LoVo (cell line): ENCODE measurements around the gene HS6ST2.
A peak's percentile ranks its signal among the peaks of the same experiment; 100 is the strongest.

ENCODE experiments used
- DNase-seq: peaks from one replicate; pipeline ENCODE4 v3.0.0-alpha.2; 2016; ENCODE audit warnings: low spot score

Gene HS6ST2

GRCh38 chrX:132612821-132613564 lies 345.4 kb downstream of the HS6ST2 start:
- DNase-seq: peak; percentile 7

GRCh38 chrX:132610536-132610935 lies 347.9 kb downstream of the HS6ST2 start:
- DNase-seq: no peak

GRCh38 chrX:132609362-132609848 lies 349.0 kb downstream of the HS6ST2 start:
- no peak for DNase-seq

- no peak for DNase-seq
These were observed 354.6 kb downstream of the HS6ST2 start for GRCh38 chrX:132603700-132604286.

- no peak for DNase-seq
These were observed 355.7 kb downstream of the HS6ST2 start for GRCh38 chrX:132602701-132603100.

- DNase-seq: no peak
These were observed 363.4 kb downstream of the HS6ST2 start for GRCh38 chrX:132594999-132595398.

- DNase-seq: no peak
These were observed 364.3 kb downstream of the HS6ST2 start for GRCh38 chrX:132594129-132594528.

GRCh38 chrX:132592880-132593279 lies 365.5 kb downstream of the HS6ST2 start:
- DNase-seq: no peak

- DNase-seq: no peak
These were observed 366.6 kb downstream of the HS6ST2 start for GRCh38 chrX:132591719-132592275.

GRCh38 chrX:132590350-132591026 lies 367.9 kb downstream of the HS6ST2 start:
- DNase-seq: no peak

GRCh38 chrX:132584936-132585335 lies 373.5 kb downstream of the HS6ST2 start:
- DNase-seq: no peak

- DNase-seq: no peak
These were observed 381.5 kb downstream of the HS6ST2 start for GRCh38 chrX:132576939-132577338.
